SW480 (cell line): ENCODE data around the gene GPSM1.

Experiments
- DNase-seq: peaks from one replicate; pipeline ENCODE4 v3.0.0-alpha.2; 2016; ENCODE audit warnings: low spot score

The GPSM1 gene

GRCh38 chr9:136361047-136361753 is 33.9 kb downstream of the GPSM1 start:
- DNase-seq = no peak

- DNase-seq = no peak
Observed at GRCh38 chr9:136361754-136362449, 34.6 kb downstream of the GPSM1 start.

- DNase-seq = no peak
Observed at GRCh38 chr9:136362450-136362784, 35.1 kb downstream of the GPSM1 start.

- peak; percentile 91 for DNase-seq
Observed at GRCh38 chr9:136363106-136363948, 36.0 kb downstream of the GPSM1 start, which contains the start of gene DNLZ. DNLZ (minus strand) TSS chr9:136363744; CDS start chr9:136363714, 30 bp downstream.

- no peak for DNase-seq
Observed at GRCh38 chr9:136363949-136364748, 36.8 kb downstream of the GPSM1 start.

GRCh38 chr9:136364942-136365774 is 37.8 kb downstream of the GPSM1 start:
- DNase-seq = no peak

GRCh38 chr9:136365775-136366222 is 38.5 kb downstream of the GPSM1 start:
- no peak for DNase-seq

GRCh38 chr9:136366826-136367225 is 39.5 kb downstream of the GPSM1 start:
- DNase-seq = no peak

- no peak for DNase-seq
Observed at GRCh38 chr9:136367296-136368145, 40.2 kb downstream of the GPSM1 start.

GRCh38 chr9:136368190-136368589 is 40.9 kb downstream of the GPSM1 start:
- DNase-seq = no peak

GRCh38 chr9:136370037-136370436 is 42.7 kb downstream of the GPSM1 start:
- DNase-seq = no peak

- DNase-seq = no peak
Observed at GRCh38 chr9:136370687-136371532, 43.6 kb downstream of the GPSM1 start.

GRCh38 chr9:136371533-136371880 is 44.2 kb downstream of the GPSM1 start:
- DNase-seq = no peak

- no peak for DNase-seq
Observed at GRCh38 chr9:136372006-136372405, 44.7 kb downstream of the GPSM1 start.

- peak; percentile 66 for DNase-seq
Observed at GRCh38 chr9:136372561-136373299, 45.4 kb downstream of the GPSM1 start.

GRCh38 chr9:136373300-136374182 is 46.2 kb downstream of the GPSM1 start, which contains the start of gene CARD9:
CARD9 (minus strand) TSS chr9:136373669; CDS start chr9:136372078, 1,591 bp downstream.
- no peak for DNase-seq

- no peak for DNase-seq
Observed at GRCh38 chr9:136374183-136374575, 46.8 kb downstream of the GPSM1 start.
